Panc1 (cell line): ENCODE data around the gene TMEM120B. TPM values are rescaled to one million over a fixed set of nuclear protein-coding genes. Genes with fewer than 3 reads are reported as not detected.

ENCODE experiments used
- ATAC-seq: fragments of 200-7000 bp; cut with Tn5 transposase; 2 replicates; pipeline ENCODE4 v1.9.1; 2020; ENCODE audit warnings: mild to moderate bottlenecking, moderate library complexity
- BruUV-seq: library from RNA; stranded (reverse); fragments of 400-500 nt; replicated peaks from 2 replicates; lab custom pipeline; 2021; lab: Mats Ljungman, UMichigan
- CTCF ChIA-PET: fragments of 300-600 bp; sonication (Branson Sonifier 250); formaldehyde crosslinking; loops from one replicate; lab custom pipeline; 2022; ENCODE audit warnings: antibody characterized with exemption; lab: Charles Lee
- POLR2A ChIA-PET: fragments of 300-600 bp; sonication (Branson Sonifier 250); formaldehyde crosslinking; loops from one replicate; lab custom pipeline; 2022; ENCODE audit warnings: antibody characterized with exemption; lab: Charles Lee
- DNase-seq: peaks from one replicate; pipeline ENCODE4 v3.0.0-alpha.2; 2010; ENCODE audit warnings: low read depth, low spot score
- H3K27ac ChIP-seq: 2 replicates; pipeline ENCODE4 v1.5.1; 2011; ENCODE audit warnings: mild to moderate bottlenecking, low read length, inconsistent platforms
- H3K27me3 ChIP-seq: fragments of 200-500 bp; sonication (Bioruptor generic); 2 replicates; pipeline ENCODE4 v1.6.0; 2014; ENCODE audit warnings: low read length, inconsistent platforms; ENCODE audit not compliant: control insufficient read depth, insufficient read depth
- H3K36me3 ChIP-seq: fragments of 200-500 bp; sonication (Bioruptor generic); 2 replicates; pipeline ENCODE4 v1.5.1; 2014; ENCODE audit warnings: inconsistent platforms, mild to moderate bottlenecking, low read length, moderate library complexity; ENCODE audit not compliant: control insufficient read depth, insufficient read depth
- H3K4me1 ChIP-seq: 2 replicates; pipeline ENCODE4 v1.5.1; 2011; ENCODE audit warnings: inconsistent platforms, mild to moderate bottlenecking, low read length, moderate library complexity; ENCODE audit not compliant: control insufficient read depth, insufficient read depth
- H3K4me3 ChIP-seq, 2 experiments: 2 replicates each; pipeline ENCODE4 v1.5.1; 2011 to 2012; ENCODE audit warnings: low read depth in 2 of 2, low read length in 2 of 2, mild to moderate bottlenecking in 2 of 2, inconsistent platforms in 1 of 2, moderate library complexity in 1 of 2
- H3K9me3 ChIP-seq: fragments of 200-500 bp; sonication (Bioruptor generic); 2 replicates; pipeline ENCODE4 v1.5.1; 2014; ENCODE audit warnings: low read depth, mild to moderate bottlenecking, inconsistent platforms, low read length, moderate library complexity; ENCODE audit not compliant: control insufficient read depth, insufficient read depth
- CTCF ChIP-seq: fragments of 450-650 bp; IDR thresholded peaks from 2 replicates; pipeline ENCODE4 v1.5.1; 2017; ENCODE audit warnings: mild to moderate bottlenecking
- POLR2AphosphoS5 ChIP-seq: IDR thresholded peaks from 2 replicates; pipeline ENCODE4 v1.6.1; 2012; ENCODE audit warnings: mild to moderate bottlenecking, low read depth, low read length, moderate library complexity
- REST ChIP-seq, 2 experiments: IDR thresholded peaks; 2 replicates each; pipeline ENCODE4 v1.6.1; 2011 to 2012; ENCODE audit warnings: low read depth in 2 of 2, control low read depth in 1 of 2, low read length in 1 of 2, mild to moderate bottlenecking in 1 of 2, moderate library complexity in 1 of 2; ENCODE audit not compliant: insufficient read depth in 1 of 2
- SIN3A ChIP-seq: IDR thresholded peaks from 2 replicates; pipeline ENCODE4 v1.6.1; 2012; ENCODE audit warnings: low read depth, mild to moderate bottlenecking, low read length, moderate library complexity, borderline replicate concordance; ENCODE audit not compliant: insufficient read depth
- TCF7L2 ChIP-seq: IDR thresholded peaks from 2 replicates; pipeline ENCODE4 v1.6.1; 2011; ENCODE audit warnings: mild to moderate bottlenecking, low read depth, low read length, inconsistent platforms
- in situ Hi-C: cut with HindIII; loops from 2 replicates; pipeline ENCODE4 v1.10.0; 2016; ENCODE audit warnings: low sequenced_read_pairs, low pct_unique_long_range_greater_than_20kb
- intact Hi-C: fragments of 100-400 bp; cut with micrococcal nuclease; formaldehyde crosslinking; loops from one replicate; pipeline ENCODE4 v1.10.0; 2022; ENCODE audit not compliant: unreplicated experiment
- total RNA-seq: library from RNA; stranded (reverse); gene quantifications from one replicate; pipeline ENCODE4 v1.2.1, GENCODE V29; 2021; ENCODE audit not compliant: unreplicated experiment

TMEM120B gene
- total RNA-seq, 1 experiment from 2014 or later, result 22.3 TPM

DNA sequence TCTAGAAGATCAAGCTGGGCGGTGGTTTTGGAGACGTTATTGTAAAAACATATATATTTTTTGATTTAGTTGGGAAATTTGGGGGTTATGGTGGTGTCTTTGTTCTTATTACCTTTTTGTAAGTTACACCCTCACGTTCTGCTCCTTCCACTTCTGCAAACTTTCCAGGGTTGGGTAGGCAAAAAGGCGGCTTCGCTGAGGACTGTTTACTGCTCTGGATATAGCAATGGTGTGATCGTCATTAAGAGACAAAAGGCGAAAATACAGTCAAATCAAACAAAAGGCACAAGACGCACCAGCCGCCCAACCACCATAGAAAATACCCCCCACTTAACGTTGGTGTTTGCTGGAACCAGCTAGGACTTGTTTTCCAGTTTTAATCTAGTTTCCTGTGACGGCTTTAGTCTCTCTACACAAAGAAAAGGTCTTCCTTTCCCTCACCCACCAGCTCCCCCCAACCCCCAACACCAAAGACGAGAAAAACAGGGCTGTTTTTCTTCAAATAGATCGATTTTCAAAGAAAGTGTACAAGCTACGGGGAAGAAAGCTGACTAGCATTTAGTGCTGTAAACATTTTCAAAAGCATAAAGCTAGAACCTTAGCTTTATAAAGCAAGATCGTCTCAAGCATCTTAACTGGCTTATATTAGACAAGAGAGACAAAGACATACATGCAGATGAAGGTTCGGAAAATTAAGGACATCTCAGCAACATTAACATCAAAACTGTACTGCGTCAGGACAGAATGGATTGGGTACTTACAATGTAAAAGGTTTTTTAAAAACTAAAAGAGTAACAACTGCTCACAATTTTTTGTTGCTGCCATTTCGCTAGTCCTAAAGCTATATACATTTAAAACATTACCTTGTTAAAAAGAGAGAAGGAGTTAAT, 89.3 kb downstream of the TMEM120B start:
- in situ Hi-C loops (no loop called here), intact Hi-C loops (no loop called here)
- Histone ChIP-seq H3K36me3 (no peaks in the 10 kb centered on the region; the same call in 1 of the 2 replicates), H3K9me3 (no peaks in the 10 kb centered on the region), H3K27me3 (no peaks in the 10 kb centered on the region), H3K4me1 (peaks cover 30% of the 10 kb centered on the region), H3K4me3 (peak overlapping the region; percentile 55 to 72), H3K27ac (peak overlapping the region; percentile 98)
- POLR2A ChIA-PET, result interaction anchor here (0.6 to 1.2 kb wide), 2 partner anchors 9 to 123 kb away, joined by 3 to 5 read pairs; partner anchors contain the start of gene RHOF
- CTCF ChIA-PET, result no interaction called here
- ATAC-seq, result no peak
- no peak for DNase-seq
- BruUV-seq, result TSS peak; percentile 41
- no peak for TF ChIP-seq SIN3A
- no peak for TF ChIP-seq REST (IDR thresholded peaks at IDR 0.05; ENCODE audit: insufficient read depth in 1 of 2, low read depth in 2 of 2, low read length in 1 of 2)
- no peak for TF ChIP-seq CTCF

- intact Hi-C loops, result no loop called here
- Histone ChIP-seq H3K27ac (peak overlapping the region; percentile 98), H3K36me3 (no peaks in the 10 kb centered on the region; the same call in 1 of the 2 replicates), H3K4me3 (peak overlapping the region; percentile 55 to 72), H3K9me3 (no peaks in the 10 kb centered on the region), H3K27me3 (no peaks in the 10 kb centered on the region), H3K4me1 (peaks cover 32% of the 10 kb centered on the region)
- BruUV-seq, result TSS peak; percentile 97
- DNase-seq, result no peak
- in situ Hi-C loops, result no loop called here
- ATAC-seq, result no peak
- POLR2A ChIA-PET, result interaction anchor here (0.7 to 1.2 kb wide), 2 partner anchors 9 to 451 kb away, joined by 3 read pairs; partner anchors contain the start of gene RHOF
- no peak for TF ChIP-seq CTCF
- TF ChIP-seq REST (IDR thresholded peaks at IDR 0.05; ENCODE audit: insufficient read depth in 1 of 2, low read depth in 2 of 2, low read length in 1 of 2), result no peak
- TF ChIP-seq SIN3A, result no peak
- TF ChIP-seq POLR2AphosphoS5, result no peak
- no peak for TF ChIP-seq TCF7L2
- CTCF ChIA-PET, result interaction anchor here (0.5 to 1.1 kb wide), 2 partner anchors 10 to 25 kb away, joined by 3 to 4 read pairs; no protein-coding TSS in a partner anchor
Observed at GRCh38 chr12:121802485-121802842, 89.9 kb downstream of the TMEM120B start.
